Body of pancreas (tissue), 4 donors: ENCODE data around the gene MROH2B. TPM values are rescaled to one million over a fixed set of nuclear protein-coding genes. Genes with fewer than 3 reads are reported as not detected.
A peak's percentile ranks its signal among the peaks of the same experiment; 100 is the strongest.

ENCODE experiments used
- ATAC-seq: fragments of 150-250 bp; one replicate; pipeline ENCODE4 v1.9.1; 2016
- DNase-seq, 4 donors: peaks; one replicate each; pipeline ENCODE4 v3.0.0-alpha.2; 2019
- H3K27ac ChIP-seq, 4 donors: fragments of 200-600 bp; sonication (generic); 1 replicate in 3 of 4; 2 replicates in 1 of 4; pipeline versions ENCODE4 v1.5.1 to v1.6.1; 2016 to 2019; ENCODE audit warnings: mild to moderate bottlenecking in 1 of 4, mixed read lengths in 1 of 4, moderate library complexity in 1 of 4
- H3K27me3 ChIP-seq, 2 donors: fragments of 200-600 bp; sonication (generic); one replicate each; pipeline ENCODE4 v1.6.0; 2016; ENCODE audit warnings: mild to moderate bottlenecking in 1 of 2
- H3K36me3 ChIP-seq, 2 donors: fragments of 200-600 bp; sonication (generic); replicated peaks in 1 of 2; 2 replicates each; pipeline ENCODE4 v1.5.1; 2016; ENCODE audit warnings: low read depth in 2 of 2; ENCODE audit not compliant: insufficient read depth in 1 of 2
- H3K4me1 ChIP-seq: fragments of 200-600 bp; sonication (generic); one replicate; pipeline ENCODE4 v1.6.0; 2016
- H3K4me3 ChIP-seq, 2 donors: fragments of 200-600 bp; sonication (generic); 1 replicate in 1 of 2; 2 replicates in 1 of 2; pipeline ENCODE4 v1.5.1; 2016 to 2019
- H3K9me3 ChIP-seq, 3 donors: fragments of 200-600 bp; sonication (generic); 1 replicate in 2 of 3; 2 replicates in 1 of 3; pipeline ENCODE4 v1.5.1; 2016
- POLR2A ChIP-seq, 3 donors: fragments of 450-650 bp; IDR thresholded peaks; one replicate each; pipeline ENCODE4 v1.6.1; 2016; ENCODE audit warnings: antibody characterized with exemption in 3 of 3, mild to moderate bottlenecking in 2 of 3
- WGBS, 2 donors: methylation state at CpG; one replicate each; pipeline ENCODE4 v1.1.5; 2017; 5-methylcytosine and 5-hydroxymethylcytosine counted together
- intact Hi-C: fragments of 100-400 bp; cut with DNase I; formaldehyde crosslinking; loops from one replicate; pipeline ENCODE4 v1.15.1; 2023
- total RNA-seq, 2 donors: library from RNA; depleted of rRNA; stranded (reverse); fragments of >200 nt; gene quantifications; one replicate each; pipeline ENCODE4 v1.1.0, GENCODE V29; 2016
- TF ChIP-seq, protein P1 (sequence below), 7 experiments: fragments of 450-650 bp in 4 of 7; fragments of 200-600 bp in 3 of 7; sonication (generic) in 3 of 7; IDR thresholded peaks; one replicate each; pipeline ENCODE4 v1.5.1; 2016 to 2019; ENCODE audit warnings: antibody characterized with exemption in 7 of 7

The MROH2B gene
- total RNA-seq, 2 donors from 2014 or later: not detected

DNA sequence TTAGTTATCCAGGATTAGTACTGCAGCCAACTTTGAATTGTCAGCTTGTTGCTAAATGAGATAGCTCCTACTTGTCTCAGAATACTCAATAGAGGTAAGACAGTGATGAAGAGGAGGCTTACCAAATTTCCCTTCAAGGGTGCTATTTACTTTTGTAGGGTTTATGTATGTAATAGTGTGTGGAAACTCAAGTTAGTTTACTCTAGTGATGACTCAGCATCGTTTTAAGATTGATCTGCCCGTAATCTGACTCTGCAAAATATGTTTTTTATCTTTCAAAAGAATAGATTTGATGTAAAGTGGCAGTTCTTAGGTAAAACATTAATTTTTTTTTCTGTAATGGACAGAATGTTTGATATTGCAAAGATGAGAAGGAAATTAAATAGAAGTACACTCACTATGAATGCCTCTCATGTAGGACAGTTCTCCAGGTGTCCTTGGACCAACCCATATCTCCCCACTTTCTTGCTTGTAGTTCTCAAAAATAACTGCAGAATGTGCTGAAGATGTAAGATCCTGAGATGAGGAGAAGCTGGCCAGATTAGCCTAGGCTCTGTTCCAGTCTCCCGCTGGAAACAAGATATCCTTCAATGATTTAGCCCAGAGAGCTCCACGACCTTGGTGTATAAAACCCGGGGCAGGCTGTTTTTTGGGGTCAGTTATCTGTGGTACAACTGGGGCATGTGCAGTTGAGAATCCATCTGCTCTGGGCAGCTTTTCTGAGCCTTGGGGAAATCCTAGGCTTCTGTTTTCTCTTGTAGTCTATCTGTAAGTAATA, 24.4 kb upstream of the MROH2B start:
- TF ChIP-seq, protein P1, sequence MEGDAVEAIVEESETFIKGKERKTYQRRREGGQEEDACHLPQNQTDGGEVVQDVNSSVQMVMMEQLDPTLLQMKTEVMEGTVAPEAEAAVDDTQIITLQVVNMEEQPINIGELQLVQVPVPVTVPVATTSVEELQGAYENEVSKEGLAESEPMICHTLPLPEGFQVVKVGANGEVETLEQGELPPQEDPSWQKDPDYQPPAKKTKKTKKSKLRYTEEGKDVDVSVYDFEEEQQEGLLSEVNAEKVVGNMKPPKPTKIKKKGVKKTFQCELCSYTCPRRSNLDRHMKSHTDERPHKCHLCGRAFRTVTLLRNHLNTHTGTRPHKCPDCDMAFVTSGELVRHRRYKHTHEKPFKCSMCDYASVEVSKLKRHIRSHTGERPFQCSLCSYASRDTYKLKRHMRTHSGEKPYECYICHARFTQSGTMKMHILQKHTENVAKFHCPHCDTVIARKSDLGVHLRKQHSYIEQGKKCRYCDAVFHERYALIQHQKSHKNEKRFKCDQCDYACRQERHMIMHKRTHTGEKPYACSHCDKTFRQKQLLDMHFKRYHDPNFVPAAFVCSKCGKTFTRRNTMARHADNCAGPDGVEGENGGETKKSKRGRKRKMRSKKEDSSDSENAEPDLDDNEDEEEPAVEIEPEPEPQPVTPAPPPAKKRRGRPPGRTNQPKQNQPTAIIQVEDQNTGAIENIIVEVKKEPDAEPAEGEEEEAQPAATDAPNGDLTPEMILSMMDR (IDR thresholded peaks at IDR 0.05): no peak
- TF ChIP-seq POLR2A (IDR thresholded peaks at IDR 0.05): no peak
- no peaks in the 10 kb centered on the region for H3K4me1 ChIP-seq
- no peaks in the 10 kb centered on the region for H3K27me3 ChIP-seq
- no peak overlapping the region for H3K27ac ChIP-seq
- no peaks in the 10 kb centered on the region for H3K36me3 ChIP-seq
- DNase-seq (no peak), ATAC-seq (no peak)
- no peak overlapping the region for H3K4me3 ChIP-seq
- intact Hi-C loops: no loop called here
- peaks cover 0 to 7% (median 0%) of the 10 kb centered on the region in 3 donors for H3K9me3 ChIP-seq
- 51 to 58% methylated on average over 5 of the region's 5 CpGs for WGBS, 2 donors

DNA sequence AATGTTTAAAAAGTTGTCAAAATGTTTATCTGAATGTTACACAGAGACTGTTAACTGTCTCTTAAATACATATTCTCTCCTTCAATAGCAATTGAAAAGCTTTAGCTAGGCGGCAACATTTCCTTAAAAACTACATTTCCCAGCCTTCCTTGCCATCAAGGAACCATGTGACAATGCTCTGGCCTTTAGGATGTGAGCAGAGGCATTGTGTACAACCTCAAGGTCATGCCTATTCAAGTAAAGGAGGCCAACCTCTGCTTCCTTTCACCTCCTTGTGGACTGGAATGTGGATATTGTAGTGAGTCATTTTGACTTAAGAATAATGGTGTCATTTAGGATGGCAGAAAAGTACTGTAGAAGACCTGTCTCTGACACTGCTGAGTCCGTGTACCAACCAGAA, 23.7 kb upstream of the MROH2B start:
- Histone ChIP-seq H3K27ac (no peak overlapping the region), H3K36me3 (no peaks in the 10 kb centered on the region), H3K27me3 (no peaks in the 10 kb centered on the region), H3K4me3 (no peak overlapping the region), H3K9me3 (peaks cover 0 to 7% (median 0%) of the 10 kb centered on the region in 3 donors), H3K4me1 (no peaks in the 10 kb centered on the region)
- DNase-seq (no peak), ATAC-seq (peak; percentile 30)
- WGBS, 2 donors: 64 to 76% methylated on average over 2 of the region's 2 CpGs
- TF ChIP-seq, protein P1 (IDR thresholded peaks at IDR 0.05): no peak
- no peak for TF ChIP-seq POLR2A (IDR thresholded peaks at IDR 0.05)
- intact Hi-C loops: no loop called here

DNA sequence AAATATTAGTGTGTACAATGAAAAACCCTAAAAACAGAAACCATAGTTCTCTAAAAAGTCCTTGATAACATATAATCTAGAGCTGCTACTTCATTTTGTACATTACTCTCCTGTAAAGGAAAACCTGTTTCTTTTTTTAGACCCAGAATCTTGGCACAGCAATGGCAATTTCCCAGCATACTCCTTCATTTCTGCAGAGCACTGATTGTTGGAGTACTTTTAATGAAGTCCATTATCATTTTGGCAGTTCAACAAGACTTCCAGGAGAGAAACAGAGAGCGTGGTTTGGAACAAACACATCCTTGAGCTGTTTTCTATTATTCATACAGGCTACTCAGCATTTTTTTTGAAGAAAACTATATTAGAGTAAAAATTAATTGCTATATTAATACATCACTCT, 22.7 kb upstream of the MROH2B start:
- Histone ChIP-seq H3K27ac (no peak overlapping the region), H3K4me1 (no peaks in the 10 kb centered on the region), H3K4me3 (no peak overlapping the region), H3K36me3 (no peaks in the 10 kb centered on the region), H3K27me3 (no peaks in the 10 kb centered on the region), H3K9me3 (peaks cover 0 to 7% (median 0%) of the 10 kb centered on the region in 3 donors)
- no peak for DNase-seq
- TF ChIP-seq POLR2A (IDR thresholded peaks at IDR 0.05): no peak
- TF ChIP-seq, protein P1 (IDR thresholded peaks at IDR 0.05): no peak
- 55 to 58% methylated on average over 1 of the region's 1 CpG for WGBS, 2 donors
- ATAC-seq: no peak
- intact Hi-C loops: no loop called here

DNA sequence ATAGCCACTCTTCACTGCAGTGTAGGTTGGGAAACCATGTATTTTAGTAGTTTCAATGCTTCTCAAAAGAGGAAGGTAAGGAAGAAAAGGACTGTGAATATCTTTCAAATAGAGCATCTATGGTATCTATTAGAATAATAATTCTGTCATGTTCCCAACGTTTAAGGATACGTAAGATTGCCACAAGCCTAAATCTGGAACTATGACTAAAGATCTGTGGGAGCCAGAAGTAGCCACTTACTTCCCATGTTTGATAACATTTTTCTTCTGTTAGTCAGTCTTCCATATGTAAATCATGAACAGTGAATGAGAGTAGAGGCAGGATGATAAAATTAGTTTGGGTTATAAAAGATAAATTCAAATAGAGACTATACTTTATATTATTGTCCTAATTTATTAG, 16.3 kb upstream of the MROH2B start:
- no peaks in the 10 kb centered on the region for H3K4me1 ChIP-seq
- intact Hi-C loops: no loop called here
- H3K4me3 ChIP-seq: no peak overlapping the region
- ATAC-seq (no peak), DNase-seq (no peak)
- H3K27ac ChIP-seq: no peak overlapping the region
- peaks cover 0 to 7% (median 0%) of the 10 kb centered on the region in 3 donors for H3K9me3 ChIP-seq
- 63 to 67% methylated on average over 2 of the region's 2 CpGs for WGBS, 2 donors
- no peak for TF ChIP-seq POLR2A (IDR thresholded peaks at IDR 0.05)
- TF ChIP-seq, protein P1 (IDR thresholded peaks at IDR 0.05): no peak
- no peaks in the 10 kb centered on the region for H3K27me3 ChIP-seq
- H3K36me3 ChIP-seq: no peaks in the 10 kb centered on the region

GRCh38 chr5:41083306-41083705, 12.2 kb upstream of the MROH2B start:
- 67 to 78% methylated on average over 7 of the region's 7 CpGs for WGBS, 2 donors
- intact Hi-C loops: no loop called here

More at GRCh38 chr5:41083306-41083705, 12.2 kb upstream of the MROH2B start:
- ATAC-seq (no peak), DNase-seq (no peak)
- no peak for TF ChIP-seq POLR2A (IDR thresholded peaks at IDR 0.05)
- TF ChIP-seq, protein P1 (IDR thresholded peaks at IDR 0.05): no peak
- no peaks in the 10 kb centered on the region for H3K9me3 ChIP-seq
- H3K27ac ChIP-seq: no peak overlapping the region
- no peak overlapping the region for H3K4me3 ChIP-seq
- H3K4me1 ChIP-seq: no peaks in the 10 kb centered on the region
- no peaks in the 10 kb centered on the region for H3K36me3 ChIP-seq
- H3K27me3 ChIP-seq: no peaks in the 10 kb centered on the region
